AG04449 (cell line): Measurements from ENCODE around the gene EPHB2.

Source experiments
- CTCF ChIA-PET: fragments of 350-600 bp; formaldehyde crosslinking; extraction: SDS; loops from one replicate; lab custom pipeline; 2021; ENCODE audit warnings: antibody characterized with exemption; lab: Yijun Ruan, JAX
- POLR2A ChIA-PET: fragments of 400-600, 350-600 bp; formaldehyde crosslinking; extraction: SDS; loops from one replicate; lab custom pipeline; 2020; ENCODE audit warnings: antibody characterized with exemption, inconsistent platforms; lab: Yijun Ruan, JAX
- DNase-seq: peaks from one replicate; pipeline ENCODE4 v3.0.0-alpha.2; 2010; ENCODE audit warnings: low read depth, low spot score
- H3K4me3 ChIP-seq: 2 replicates; pipeline ENCODE4 v1.5.1; 2011; ENCODE audit warnings: low read depth, mild to moderate bottlenecking, control low read depth, low read length
- CTCF ChIP-seq: IDR thresholded peaks from one replicate; pipeline ENCODE4 v1.5.1; 2011; ENCODE audit warnings: mild to moderate bottlenecking, moderate library complexity, low read length, control low read depth, inconsistent platforms; ENCODE audit not compliant: insufficient read depth; ENCODE audit errors: missing control alignments

The EPHB2 gene

GRCh38 chr1:22914156-22914555 lies 203.5 kb downstream of the EPHB2 start:
- ChIA-PET CTCF (interaction anchor here (0.6 kb wide), 1 partner anchor 23 kb away, joined by 4 read pairs; no protein-coding TSS in a partner anchor), POLR2A (no interaction called here)
- TF ChIP-seq CTCF = no peak
- DNase-seq = no peak
- H3K4me3 ChIP-seq = no peak overlapping the region

- CTCF ChIA-PET = interaction anchor here (0.6 to 2.4 kb wide), 2 partner anchors 15 to 23 kb away, joined by 4 to 11 read pairs; no protein-coding TSS in a partner anchor
- no peak for DNase-seq
- TF ChIP-seq CTCF = no peak
- POLR2A ChIA-PET = no interaction called here
- H3K4me3 ChIP-seq = no peak overlapping the region
Measured at GRCh38 chr1:22914633-22915217, 204.1 kb downstream of the EPHB2 start.

- POLR2A ChIA-PET = no interaction called here
- TF ChIP-seq CTCF = no peak
- H3K4me3 ChIP-seq = no peak overlapping the region
- no peak for DNase-seq
- CTCF ChIA-PET = interaction anchor here (0.6 to 9.2 kb wide), 4 partner anchors 15 to 240 kb away, joined by 3 to 74 read pairs (median 7); no protein-coding TSS in a partner anchor
Measured at GRCh38 chr1:22915231-22915630, 204.6 kb downstream of the EPHB2 start.

GRCh38 chr1:22915816-22916470 lies 205.3 kb downstream of the EPHB2 start:
- no peak for DNase-seq
- POLR2A ChIA-PET = no interaction called here
- no peak overlapping the region for H3K4me3 ChIP-seq

GRCh38 chr1:22916471-22916820 lies 205.8 kb downstream of the EPHB2 start:
- ChIA-PET CTCF (interaction anchor here (1.1 to 9.2 kb wide), 3 partner anchors 14 to 227 kb away, joined by 3 to 74 read pairs (median 11); no protein-coding TSS in a partner anchor), POLR2A (no interaction called here)
- no peak for TF ChIP-seq CTCF
- H3K4me3 ChIP-seq = no peak overlapping the region
- DNase-seq = no peak

More at GRCh38 chr1:22915816-22916470, 205.3 kb downstream of the EPHB2 start:
- CTCF ChIA-PET = interaction anchor here (0.6 to 9.2 kb wide), 5 partner anchors 14 to 241 kb away, joined by 3 to 74 read pairs (median 3); no protein-coding TSS in a partner anchor
- TF ChIP-seq CTCF = no peak

GRCh38 chr1:22917989-22918388 lies 207.3 kb downstream of the EPHB2 start:
- DNase-seq = no peak
- POLR2A ChIA-PET = no interaction called here
- no peak for TF ChIP-seq CTCF
- CTCF ChIA-PET = interaction anchor here (0.9 to 9.2 kb wide), 6 partner anchors 11 to 243 kb away, joined by 3 to 74 read pairs (median 5); no protein-coding TSS in a partner anchor
- H3K4me3 ChIP-seq = no peak overlapping the region
